A673 (cell line): Measurements from ENCODE around the gene JAG1.

ENCODE experiments used
- EZH2 ChIP-seq: fragments of 200-600 bp; sonication (generic); IDR thresholded peaks from 2 replicates; pipeline ENCODE4 v1.6.1; 2017; ENCODE audit warnings: borderline replicate concordance, low read depth, mild to moderate bottlenecking, mixed read lengths, antibody characterized with exemption, low read length; ENCODE audit not compliant: poor library complexity, severe bottlenecking
- TF ChIP-seq, protein P1 (sequence below): fragments of 300-800, 200-600 bp; sonication (generic); conservative IDR thresholded peaks from 2 replicates; pipeline ENCODE4 v1.5.1; 2017; ENCODE audit warnings: low read depth, mild to moderate bottlenecking, antibody characterized with exemption, low read length, moderate library complexity, mixed read lengths

DNA sequence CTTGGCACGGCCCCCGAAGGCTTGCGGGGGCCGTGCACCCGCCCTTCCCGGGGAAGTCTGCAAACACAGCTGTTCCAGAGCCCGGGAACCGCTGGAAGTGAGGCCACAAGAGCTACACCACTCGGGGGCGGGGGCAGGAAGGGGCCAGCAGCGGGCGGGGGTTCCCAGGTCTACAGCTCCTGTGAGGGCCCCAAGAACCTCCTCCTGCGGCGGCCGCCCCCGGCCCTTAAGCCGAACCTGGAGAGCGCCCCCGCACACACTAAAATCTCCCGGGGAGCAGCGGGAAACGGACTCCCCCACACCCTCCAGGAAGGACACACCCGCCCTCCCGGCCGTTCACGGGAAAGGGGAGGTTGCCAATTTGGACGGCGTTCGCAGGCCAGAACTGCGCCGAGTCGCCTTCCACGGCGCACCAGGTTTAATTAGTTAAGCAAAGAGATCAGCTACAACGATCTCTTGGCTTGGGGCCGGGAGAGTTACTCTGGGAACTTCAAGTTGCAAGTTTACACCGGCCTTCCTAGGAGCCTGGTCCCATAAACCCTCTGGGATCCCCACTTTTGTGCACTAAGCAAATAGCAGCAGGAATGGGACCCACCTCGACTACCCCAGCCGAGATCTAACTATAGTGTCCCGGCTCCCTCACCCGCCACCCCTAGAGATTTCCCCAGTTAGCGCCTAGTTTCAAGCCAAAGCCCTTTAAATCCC lies 1.7 kb downstream of the JAG1 start:
- TF ChIP-seq, protein P1, sequence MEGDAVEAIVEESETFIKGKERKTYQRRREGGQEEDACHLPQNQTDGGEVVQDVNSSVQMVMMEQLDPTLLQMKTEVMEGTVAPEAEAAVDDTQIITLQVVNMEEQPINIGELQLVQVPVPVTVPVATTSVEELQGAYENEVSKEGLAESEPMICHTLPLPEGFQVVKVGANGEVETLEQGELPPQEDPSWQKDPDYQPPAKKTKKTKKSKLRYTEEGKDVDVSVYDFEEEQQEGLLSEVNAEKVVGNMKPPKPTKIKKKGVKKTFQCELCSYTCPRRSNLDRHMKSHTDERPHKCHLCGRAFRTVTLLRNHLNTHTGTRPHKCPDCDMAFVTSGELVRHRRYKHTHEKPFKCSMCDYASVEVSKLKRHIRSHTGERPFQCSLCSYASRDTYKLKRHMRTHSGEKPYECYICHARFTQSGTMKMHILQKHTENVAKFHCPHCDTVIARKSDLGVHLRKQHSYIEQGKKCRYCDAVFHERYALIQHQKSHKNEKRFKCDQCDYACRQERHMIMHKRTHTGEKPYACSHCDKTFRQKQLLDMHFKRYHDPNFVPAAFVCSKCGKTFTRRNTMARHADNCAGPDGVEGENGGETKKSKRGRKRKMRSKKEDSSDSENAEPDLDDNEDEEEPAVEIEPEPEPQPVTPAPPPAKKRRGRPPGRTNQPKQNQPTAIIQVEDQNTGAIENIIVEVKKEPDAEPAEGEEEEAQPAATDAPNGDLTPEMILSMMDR = no peak
- TF ChIP-seq EZH2 = no peak
